Activated CD8-positive, alpha-beta memory T cell treated with anti-CD3 and anti-CD28 coated beads, Interleukin-2, amount 50 U/mL, for 48 hours (primary cell): ENCODE measurements around the gene COX20.
"Not testable (repeated sequence)": the region's sequence is repeated elsewhere in the genome, so short reads cannot be mapped to it uniquely, and the experiment has no call there.

ENCODE experiments used
- DNase-seq: peaks from one replicate; pipeline ENCODE4 v3.0.0-alpha.2; 2020

The COX20 gene, protein sequence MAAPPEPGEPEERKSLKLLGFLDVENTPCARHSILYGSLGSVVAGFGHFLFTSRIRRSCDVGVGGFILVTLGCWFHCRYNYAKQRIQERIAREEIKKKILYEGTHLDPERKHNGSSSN

DNA sequence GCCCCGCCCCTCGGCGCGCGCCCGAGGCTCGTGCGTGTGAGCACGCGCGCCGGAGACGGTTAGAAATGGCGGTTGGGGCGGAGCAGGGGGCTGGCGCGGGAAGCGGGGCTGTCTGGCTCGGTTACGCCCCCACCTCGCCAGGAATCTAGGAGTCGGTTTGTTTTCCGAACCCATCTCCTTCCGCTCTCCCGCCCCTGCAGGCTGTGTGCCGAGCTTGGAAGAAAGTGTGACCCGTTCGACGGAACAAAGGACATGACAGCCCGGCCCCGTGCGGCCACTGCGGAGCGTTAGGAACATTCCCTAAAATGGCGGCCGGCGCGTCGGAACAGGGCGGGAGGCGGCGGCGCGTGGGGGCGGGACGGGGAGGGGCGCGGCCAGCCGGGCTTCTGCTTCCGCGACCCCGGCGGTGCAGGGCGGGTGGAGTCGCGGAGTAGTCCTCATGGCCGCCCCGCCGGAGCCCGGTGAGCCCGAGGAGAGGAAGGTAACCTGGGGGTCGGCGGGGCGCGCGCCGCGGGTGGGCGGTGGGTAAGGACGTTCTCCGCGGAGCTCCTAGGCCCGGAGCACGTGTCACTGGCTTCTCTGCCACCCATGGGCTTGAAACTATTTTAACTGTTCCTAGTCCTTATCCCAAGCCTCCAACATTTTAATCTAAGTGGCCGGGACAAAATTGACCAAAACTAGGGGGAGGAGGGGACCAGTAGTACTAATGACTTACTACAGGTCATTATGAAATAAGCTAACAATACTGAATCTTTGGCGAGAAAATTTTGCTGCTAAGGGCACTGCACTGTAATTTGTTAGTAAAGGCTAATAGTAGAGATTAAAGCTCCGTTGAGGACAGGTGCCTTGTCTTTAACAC is at the start of gene COX20:
Gene COX20, plus strand, starts transcription at position 383 of the 859 bp plus-strand sequence. Its CDS starts 57 bp downstream, at position 440.
- DNase-seq = peak; percentile 93

DNA sequence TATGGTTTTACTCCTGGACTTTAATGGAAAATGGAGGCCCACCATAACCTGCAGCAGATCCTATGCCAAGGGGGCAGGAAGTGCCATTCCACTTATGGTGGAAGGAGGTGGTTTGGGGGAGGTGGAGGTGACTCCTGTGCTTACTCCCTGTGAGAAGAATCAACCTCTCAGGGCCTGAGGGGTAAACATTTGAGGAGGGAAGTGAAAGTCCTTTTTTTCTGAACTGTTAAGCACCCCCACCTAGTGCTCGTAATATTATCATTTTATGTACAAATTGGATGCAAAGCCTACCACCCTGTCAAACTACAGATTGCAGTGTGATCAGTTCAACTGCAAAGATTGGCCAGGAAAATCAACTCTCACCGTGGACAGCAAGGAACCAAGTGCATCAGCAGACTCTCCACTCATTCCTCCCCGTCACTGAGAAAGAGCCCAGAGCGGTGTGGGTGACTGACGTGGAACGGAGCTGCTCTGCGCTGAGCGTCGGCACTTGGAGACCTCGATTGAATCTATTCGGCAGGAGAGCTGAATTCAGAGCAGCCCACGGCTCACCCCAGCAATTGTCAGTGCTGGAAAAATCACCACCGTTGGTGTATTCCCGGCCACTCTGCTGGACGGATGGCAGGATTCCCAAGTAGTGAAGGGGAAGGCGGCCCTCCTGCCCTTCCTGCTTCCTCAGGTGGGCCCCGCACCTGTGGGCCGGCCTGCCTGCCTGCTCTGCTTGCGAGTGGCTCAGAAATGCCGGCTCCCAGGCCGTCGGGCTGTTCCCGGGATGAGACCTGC is 46.8 kb upstream of the COX20 start:
- no peak for DNase-seq

DNA sequence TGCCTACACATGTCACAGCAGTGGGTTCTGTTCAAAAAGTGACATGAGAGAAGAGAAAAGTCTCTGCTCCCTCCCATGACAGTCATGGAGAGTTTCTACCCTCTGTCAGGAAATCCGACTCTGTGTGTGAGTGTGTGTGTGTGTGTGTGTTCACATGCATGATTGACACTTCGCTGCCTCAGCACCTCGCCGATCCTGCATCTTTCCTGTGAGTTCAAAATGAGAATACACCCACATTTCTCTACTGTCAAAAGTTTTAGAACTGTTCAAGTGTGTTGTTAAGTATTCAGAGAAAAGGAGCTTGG is 46.2 kb upstream of the COX20 start:
- DNase-seq = no peak

DNA sequence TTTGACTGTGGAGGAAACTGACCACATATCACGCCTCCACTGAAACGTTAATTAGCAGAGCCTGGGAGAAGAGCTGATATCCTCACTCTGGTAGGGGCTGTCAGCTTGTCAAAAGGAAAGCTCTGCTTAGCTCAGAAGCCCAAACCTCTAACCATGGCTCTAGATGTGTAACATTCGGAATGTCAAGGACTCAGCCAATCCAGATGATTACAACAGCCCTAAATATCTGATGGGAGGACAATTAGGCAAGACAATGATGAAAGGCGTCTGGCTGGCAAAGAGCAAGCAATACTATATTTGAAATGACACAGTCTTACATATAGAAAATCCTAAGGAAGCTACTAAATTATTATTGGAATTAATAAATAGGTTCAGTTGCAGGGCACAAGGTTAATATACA is 45.7 kb upstream of the COX20 start:
- DNase-seq = no peak

DNA sequence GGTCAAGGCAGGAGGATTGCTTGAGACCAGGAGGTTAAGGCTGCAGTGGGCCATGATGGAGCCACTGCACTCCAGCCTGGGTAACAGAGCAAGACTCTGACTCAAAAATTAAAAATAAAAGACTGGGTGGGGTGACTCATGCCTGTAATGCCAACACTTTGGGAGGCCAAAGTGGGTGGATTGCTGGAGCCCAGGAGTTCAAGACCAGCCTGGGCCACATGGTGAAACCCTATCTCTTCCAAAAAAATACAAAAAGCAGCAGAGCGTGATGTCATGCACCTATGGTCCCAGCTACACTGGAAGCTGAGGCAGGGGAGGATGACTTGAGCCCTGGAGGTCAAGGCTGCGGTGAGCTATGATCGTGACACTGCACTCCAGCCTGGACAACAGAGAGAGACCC is 44.4 kb upstream of the COX20 start:
- no peak for DNase-seq

DNA sequence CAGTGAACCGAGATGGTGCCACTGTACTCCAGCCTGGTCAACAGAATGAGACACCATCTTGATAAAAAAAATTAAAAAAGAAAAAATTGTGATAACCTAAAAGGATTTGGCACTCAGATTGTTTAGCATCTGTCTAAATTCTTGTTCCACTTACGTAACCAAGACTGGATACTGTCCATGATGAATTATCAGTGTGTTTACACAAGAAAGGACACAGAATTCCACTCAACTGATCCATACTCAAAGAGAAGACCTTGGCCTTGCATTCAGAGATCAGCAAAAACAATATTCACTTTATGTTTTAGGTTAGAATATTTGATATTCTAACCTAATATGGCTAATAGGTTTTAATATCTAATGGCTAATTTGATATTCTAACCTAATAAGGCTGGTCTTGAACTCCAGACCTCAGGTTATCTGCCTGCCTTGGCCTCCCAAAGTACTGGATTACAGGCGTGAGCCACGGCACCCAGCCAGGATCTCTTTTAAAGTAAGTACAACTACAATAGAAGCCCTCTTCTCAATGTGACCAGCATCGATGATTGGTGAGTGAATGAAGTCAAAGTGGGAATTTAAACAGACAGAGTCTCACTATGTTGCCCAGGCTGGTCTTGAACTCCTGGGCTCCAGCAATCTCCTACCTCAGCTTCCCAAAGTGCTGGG is 43.1 kb upstream of the COX20 start:
- DNase-seq = no peak

DNA sequence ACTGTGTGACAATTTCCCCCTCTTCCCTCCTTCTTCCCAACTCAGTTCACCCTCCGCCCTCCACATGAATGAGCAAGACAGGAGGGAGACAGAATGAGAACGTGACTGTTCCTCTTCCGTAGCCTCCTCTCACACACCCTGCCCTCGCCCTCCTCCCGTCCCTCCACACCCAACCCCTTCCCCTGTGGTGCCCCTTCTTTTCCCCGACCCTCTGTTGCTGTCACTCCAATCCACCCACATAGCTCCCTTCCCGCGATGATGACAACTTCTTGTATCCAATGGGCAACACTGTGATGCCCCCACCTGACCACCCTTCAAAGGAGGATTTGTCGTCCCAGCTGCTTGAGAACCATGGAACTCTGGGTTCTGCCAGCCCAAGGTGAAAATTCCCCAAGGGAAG is 41.4 kb upstream of the COX20 start:
- no peak for DNase-seq

DNA sequence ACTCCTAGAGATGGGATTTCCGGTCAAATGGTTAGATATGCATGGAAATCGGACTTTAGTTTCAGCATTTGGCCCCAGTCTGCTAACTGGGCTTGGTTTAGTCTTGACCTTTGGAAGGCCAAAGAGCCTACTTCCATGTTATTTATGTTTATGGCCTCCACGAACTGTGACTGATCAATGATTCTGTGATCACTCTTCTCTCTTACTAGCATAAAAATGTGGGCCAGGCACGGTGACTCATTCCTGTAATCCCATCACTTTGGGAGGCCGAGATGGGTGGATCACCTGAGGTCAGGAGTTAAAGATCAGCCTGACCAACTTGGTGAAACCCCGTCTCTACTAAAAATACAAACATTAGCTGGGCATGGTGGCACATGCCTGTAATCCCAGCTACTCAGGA is 40.9 kb upstream of the COX20 start:
- DNase-seq = not testable (repeated sequence)

DNA sequence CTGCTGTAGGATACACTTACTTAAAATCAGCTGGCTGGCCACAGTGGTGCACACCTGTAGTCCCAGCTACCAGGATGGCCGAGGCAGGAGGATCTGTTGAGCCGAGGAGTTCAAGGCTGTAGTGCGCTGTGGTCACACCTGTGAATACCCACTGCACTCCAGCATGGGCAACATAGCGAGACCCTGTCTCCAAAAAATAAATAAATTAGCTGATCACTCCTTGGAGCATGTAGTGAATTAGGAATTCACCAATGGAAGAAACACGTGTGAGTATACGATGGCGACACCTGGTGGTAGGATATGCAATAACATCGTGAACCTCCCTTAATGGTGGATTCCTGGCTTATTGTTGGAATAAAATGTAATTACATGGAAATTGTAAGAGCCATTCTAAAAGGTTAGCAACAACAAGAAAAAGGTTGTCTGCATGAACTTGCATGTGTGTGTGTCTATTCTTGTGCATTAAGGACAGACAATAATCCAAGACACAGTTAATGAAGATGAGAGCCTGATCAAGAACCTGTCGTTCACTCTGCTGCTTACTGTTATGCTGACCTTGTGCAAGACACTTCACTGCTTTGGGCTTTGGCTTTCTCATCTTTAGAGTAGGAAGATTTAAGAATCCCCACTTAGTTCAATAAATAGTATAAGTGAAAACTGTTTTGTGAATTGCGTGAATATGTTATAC is 38.6 kb upstream of the COX20 start:
- DNase-seq = peak; percentile 67

DNA sequence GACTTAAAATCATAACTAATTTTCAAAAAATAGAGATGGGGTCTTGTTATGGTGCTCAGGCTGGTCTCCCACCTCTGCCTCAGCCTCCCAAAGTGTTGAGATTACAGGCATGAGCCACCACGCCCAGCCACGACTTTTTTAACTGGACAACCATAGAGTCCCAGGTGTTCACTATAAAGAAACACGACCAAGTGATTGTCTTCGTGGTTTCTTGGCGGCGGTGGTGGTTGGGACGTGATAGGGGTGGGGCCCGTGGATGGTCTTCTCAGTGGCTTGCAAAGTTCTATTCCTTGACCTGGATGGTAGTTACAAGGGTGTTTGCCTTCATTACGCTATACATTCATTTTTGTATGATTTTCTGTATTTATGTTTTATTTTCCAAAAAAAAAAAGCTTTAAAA is 34.6 kb upstream of the COX20 start:
- DNase-seq = peak; percentile 25

DNA sequence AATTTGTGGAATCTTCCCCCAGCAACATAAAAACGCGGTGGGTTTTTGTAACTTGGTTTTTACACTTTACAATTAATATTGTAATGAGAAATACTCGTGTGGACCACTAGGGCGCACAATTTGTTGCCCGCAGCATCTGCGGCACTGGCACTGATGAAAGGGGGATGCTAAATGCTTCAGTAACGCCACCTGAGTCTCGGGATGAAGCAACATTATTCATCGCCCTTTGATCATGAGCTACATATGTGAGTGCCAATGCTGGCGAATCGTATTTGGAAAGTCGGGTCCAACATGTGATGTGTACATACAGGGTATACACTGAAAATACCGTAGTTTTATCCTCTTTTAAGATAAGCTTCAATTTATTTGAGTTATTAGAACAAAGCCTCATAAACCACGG is 34.2 kb upstream of the COX20 start:
- peak; percentile 64 for DNase-seq

DNA sequence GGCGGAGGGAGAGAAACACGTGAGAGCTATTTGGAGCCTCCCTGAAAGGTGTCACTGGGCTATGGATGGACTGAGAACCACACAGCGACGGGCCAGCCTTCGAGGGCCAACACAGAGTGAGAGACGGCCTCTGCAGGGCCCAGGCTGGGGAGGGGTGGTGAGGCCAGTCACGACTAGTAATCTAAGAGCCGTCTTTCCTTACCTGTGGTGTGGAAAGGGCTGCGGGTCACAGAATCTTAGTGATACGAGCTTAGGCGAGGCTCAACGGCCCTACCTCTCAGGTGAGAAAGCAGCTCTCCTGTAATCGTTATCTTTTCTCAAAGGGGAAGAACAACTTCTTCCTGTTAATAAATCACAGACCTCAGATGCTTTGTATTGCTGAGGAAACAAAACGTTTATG is 33.4 kb upstream of the COX20 start:
- peak; percentile 44 for DNase-seq

DNA sequence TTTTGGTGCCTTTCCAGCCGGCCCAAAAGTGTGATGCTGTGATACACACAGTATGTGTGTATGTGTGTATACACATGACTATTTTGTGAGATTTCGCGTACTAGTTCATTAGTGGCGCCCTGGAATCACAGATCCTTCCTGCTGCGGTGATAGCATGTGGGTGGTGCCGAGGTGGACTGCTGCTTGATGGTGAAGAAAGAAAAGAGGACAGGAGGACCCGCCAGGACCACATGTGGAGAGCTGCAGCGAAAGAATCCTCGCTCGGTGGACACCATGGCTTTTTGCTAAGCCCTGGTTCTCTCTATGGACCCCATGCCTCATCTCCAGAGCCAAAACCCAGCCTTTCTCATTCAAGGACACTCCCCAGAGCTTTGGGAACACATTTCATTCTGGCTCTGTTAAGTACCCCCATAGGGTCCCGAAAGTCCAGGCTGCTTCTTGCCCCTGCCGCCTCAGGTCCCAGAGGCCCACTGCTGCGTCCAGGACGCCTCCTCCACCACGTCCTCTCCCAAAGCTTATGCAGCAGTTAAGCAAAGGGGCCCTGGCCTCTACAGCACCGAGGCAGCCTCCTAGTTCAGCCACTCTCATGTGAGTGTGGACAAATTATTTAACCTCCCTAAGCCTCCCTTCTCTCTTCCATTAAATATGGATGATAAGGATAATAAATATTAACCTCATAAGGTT is 32.8 kb upstream of the COX20 start:
- peak; percentile 43 for DNase-seq

DNA sequence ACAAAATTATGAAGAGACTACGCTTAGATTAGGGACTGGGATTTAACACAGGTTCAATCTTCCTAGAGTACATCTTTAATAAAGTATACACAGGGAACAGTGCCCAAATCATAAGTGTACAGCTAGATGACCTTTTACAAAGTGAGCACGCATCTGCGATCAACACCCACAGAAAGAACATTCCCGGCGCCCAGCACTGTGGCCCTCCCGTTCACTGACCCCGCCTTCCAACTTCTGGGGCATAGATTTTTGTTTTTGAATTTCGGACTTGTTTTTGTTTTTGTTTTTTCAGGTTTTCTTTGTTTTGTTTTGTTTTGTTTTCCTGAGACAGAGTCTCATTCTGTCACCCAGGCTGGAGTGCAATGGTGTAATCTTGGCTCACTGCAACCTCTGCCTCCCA is 30.6 kb upstream of the COX20 start:
- DNase-seq = no peak

DNA sequence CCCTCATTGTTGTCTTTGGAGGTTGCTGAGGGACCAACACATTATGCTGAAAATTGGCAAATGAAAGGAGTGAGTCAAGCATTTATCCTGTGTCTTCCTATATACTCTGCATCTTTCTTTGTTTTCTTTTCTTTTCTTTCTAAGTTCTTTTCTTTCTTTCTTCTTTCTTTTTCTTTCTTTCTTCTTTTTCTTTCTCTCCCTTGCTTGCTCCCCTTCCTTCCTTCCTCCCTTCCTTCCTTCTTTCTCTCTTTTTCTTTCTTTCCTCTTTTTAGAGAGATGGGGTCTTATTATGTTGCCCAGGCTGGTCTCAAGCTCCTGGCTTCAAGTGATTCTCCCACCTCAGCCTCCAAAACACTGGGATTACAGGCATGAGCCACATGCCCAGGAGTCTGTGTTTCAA is 28.3 kb upstream of the COX20 start:
- no peak for DNase-seq

DNA sequence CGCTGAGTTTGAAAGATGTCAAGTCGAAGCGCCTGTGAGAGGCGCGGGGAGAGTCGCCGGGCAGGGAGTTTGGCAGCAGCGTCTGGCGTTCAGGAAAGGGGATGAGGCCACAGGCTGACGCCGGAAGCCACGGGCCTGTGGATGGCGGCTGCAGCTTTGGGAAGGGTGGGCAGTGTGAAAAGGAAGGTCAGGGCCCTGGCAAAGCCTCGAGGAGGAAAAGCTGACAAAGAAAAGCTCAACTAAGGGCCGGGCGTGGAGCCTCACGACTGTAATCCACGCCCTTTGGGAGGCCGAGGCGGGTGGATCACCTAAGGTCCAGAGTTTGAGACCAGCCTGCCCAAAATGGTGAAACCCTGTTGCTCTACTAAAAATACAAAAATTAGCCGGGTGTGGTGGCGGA is 25.2 kb upstream of the COX20 start:
- DNase-seq = no peak

DNA sequence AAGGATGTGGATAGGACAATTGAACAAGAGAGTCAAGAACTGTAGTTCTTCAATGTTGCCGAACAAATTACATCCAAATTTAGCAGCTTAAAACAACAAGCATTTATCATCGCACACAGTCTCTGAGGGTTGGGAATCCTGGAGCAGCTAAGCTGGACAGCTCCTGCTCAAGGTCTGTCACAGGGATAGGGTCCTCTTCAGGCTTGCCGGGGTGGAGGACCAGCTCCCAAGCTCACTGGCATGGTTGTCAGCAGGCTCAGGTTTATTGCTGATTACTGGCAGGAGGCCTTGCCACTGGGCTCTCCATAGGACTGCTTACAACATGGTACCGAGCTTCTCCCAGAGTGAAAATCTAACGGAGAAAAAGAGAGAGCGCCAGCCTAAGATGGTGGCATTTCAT is 22.1 kb upstream of the COX20 start:
- no peak for DNase-seq

DNA sequence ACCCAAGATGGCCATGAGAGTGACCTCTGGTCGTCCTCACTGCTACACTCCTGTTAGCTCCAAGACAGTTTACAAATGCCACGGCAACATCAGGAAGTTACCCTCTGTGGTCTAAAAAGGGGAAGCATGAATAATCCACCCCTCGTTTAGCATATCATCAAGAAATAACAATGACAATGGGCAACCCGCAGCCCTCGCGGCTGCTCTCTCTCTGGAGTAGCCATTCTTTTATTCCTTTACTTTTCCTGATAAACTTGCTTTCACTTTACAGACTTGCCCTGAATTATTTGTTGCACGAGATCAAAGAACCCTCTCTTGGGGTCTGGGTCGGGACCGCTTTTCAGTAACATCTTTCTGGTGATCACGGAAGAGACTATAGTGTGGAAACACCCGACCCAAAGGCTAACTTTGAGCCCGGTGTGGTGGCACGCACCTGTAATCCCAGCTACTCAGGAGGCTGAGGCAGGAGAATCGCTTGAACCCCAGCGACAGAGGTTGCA is 19.8 kb upstream of the COX20 start:
- no peak for DNase-seq

DNA sequence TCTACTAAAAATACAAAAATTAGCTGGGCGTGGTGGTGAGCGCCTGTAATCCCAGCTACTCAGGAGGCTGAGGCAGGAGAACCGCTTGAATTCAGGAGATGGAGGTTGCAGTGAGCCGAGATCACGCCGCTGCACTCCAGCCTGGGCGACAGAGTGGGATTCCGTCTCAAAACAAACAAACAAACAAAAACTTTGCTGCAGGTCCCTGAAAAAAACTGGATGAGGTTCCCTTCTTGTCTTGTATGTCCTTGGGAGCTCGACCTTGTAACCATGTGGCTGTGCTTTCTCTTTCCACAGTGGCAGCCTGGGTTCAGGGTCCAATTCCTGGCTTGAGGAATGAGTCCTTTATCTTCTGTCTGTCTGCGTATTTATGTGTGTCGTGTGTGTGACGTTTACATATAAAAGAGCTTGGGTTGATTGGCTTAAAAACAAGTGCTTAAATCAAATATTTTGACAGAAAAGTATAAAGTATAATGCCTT is 18.0 kb upstream of the COX20 start:
- DNase-seq = no peak

DNA sequence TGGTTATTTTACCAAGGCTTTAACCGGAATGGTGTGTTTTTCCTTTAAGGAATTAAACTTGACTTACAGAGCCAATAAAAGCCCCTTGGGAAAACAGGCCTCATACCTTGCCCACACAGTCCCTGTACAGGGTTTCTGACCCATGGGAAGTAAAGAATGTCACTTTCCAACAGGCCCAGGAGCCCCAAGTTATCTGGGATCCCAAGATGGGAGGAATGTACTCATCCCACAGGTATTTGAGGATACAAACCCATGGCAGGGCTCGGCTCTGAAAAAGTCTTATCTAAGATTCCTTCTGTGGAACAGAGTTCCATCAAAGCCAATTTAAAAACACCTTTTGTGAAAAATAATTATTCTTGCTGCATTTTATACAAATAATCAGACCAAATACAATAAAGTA is 15.3 kb upstream of the COX20 start:
- no peak for DNase-seq

DNA sequence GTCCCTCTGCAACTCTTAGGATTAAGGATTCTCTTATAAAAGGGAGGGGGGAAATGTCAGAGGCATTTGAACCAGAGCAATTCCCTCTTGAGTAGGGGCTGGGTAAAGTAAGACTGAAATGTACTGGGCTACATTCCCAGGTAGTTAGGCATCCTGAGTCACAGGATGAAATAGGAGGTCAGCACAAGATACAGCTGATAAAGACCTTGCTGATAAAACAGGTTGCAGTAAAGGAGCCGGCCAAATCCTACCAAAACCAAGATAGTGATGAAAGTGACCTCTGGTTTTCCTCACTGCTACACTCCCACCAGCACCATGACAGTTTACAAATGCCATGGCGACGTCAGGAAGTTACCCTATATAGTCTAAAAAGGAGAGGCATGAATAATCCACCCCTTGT is 14.3 kb upstream of the COX20 start:
- DNase-seq = no peak

DNA sequence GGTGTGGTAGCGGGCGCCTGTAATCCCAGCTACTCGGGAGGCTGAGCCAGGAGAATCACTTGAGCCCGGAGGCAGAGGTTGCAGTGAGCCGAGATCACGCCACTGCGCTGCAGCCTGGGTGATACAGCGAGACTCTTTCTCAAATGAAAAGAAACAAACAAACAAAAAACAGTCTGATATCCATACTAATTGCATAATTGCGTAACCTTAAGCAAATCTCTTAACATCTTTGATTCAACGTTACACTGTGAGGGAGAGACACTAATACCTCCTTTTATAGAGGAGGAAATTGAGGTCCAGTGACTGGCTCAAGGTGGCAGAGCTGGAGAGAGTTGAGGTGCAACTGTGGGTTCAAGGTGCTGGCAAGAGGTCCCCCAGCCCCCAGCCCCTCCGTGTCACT is 12.6 kb upstream of the COX20 start:
- no peak for DNase-seq
